ENCODE results near the gene PIAS2.
"Not testable (repeated sequence)": the region's sequence is repeated elsewhere in the genome, so short reads cannot be mapped to it uniquely, and the experiment has no call there.

The PIAS2 gene

GRCh38 chr18:46810481-46811000 lies 106.8 kb downstream of the PIAS2 start:
- no peak for TF ChIP-seq Cebpa-rat (IDR thresholded peaks at IDR 0.05)
- H4K20me1 ChIP-seq, result no peaks in the 10 kb centered on the region
- peaks cover 0 to 46% (median 13%) of the 10 kb centered on the region in 11 experiments; a peak in 16 of 22 replicates for H3K36me3 ChIP-seq
- no peak overlapping the region for H3K4me2 ChIP-seq
- H3K4me3 ChIP-seq, result no peak overlapping the region
- H3K27me3 ChIP-seq, result no peaks in the 10 kb centered on the region
- H3K27ac ChIP-seq, result no peak overlapping the region
- H3K4me1 ChIP-seq, result 0 out of 20 replicates have a peak, but pooled peaks cover 0 to 3% (median 0%) of the 10 kb centered on the region in 10 experiments
- H3K9me3 ChIP-seq (replicated peaks in 1 of 11), result no peaks in the 10 kb centered on the region
- no peak overlapping the region for H3K9ac ChIP-seq

- TF ChIP-seq Cebpa-rat (IDR thresholded peaks at IDR 0.05), result no peak
- peaks cover 0 to 32% (median 10%) of the 10 kb centered on the region in 11 experiments; a peak in 15 of 22 replicates for H3K36me3 ChIP-seq
- H3K27me3 ChIP-seq, result no peaks in the 10 kb centered on the region
- no peaks in the 10 kb centered on the region for H4K20me1 ChIP-seq
- H3K4me1 ChIP-seq, result 0 out of 20 replicates have a peak, but pooled peaks cover 0 to 3% (median 0%) of the 10 kb centered on the region in 10 experiments
- no peak overlapping the region for H3K4me3 ChIP-seq
- no peak overlapping the region for H3K9ac ChIP-seq
- H3K27ac ChIP-seq, result no peak overlapping the region
- no peaks in the 10 kb centered on the region for H3K9me3 ChIP-seq (replicated peaks in 1 of 11)
- H3K4me2 ChIP-seq, result no peak overlapping the region
Observed at GRCh38 chr18:46809145-46809544, 108.2 kb downstream of the PIAS2 start.

- H3K4me2 ChIP-seq, result peak overlapping the region; percentile 8 to 80 (median 70); a peak in 21 of 22 replicates
- H3K9me3 ChIP-seq (replicated peaks in 1 of 11), result peaks cover 0 to 10% (median 2%) of the 10 kb centered on the region in 11 experiments; a peak in 9 of 22 replicates
- not testable (repeated sequence) for H3K36me3 ChIP-seq, H4K20me1 ChIP-seq, H3K27me3 ChIP-seq, H3K4me3 ChIP-seq
- peaks cover 4 to 40% (median 36%) of the 10 kb centered on the region in 10 experiments; a peak in 18 of 20 replicates for H3K4me1 ChIP-seq
- peak overlapping the region in 6 of 11 experiments; percentile 3 to 44 (median 34); a peak in 6 of 22 replicates for H3K9ac ChIP-seq
- peak in 8 of 11 experiments; percentile 65 to 96 (median 80); a peak in 15 of 22 replicates for TF ChIP-seq Cebpa-rat (IDR thresholded peaks at IDR 0.05)
- H3K27ac ChIP-seq, result peak overlapping the region in 8 of 11 experiments; percentile 22 to 70 (median 64); a peak in 14 of 22 replicates
Observed at GRCh38 chr18:46795945-46796344, 121.4 kb downstream of the PIAS2 start.

GRCh38 chr18:46794607-46795006 lies 122.7 kb downstream of the PIAS2 start:
- peaks cover 0 to 8% (median 0%) of the 10 kb centered on the region in 11 experiments; a peak in 2 of 22 replicates for H3K36me3 ChIP-seq
- H4K20me1 ChIP-seq, result no peaks in the 10 kb centered on the region
- TF ChIP-seq Cebpa-rat (IDR thresholded peaks at IDR 0.05), result no peak
- H3K27me3 ChIP-seq, result no peaks in the 10 kb centered on the region
- no peak overlapping the region for H3K9ac ChIP-seq
- peak overlapping the region in 4 of 11 experiments; percentile 0 to 70 (median 64); a peak in 5 of 22 replicates for H3K27ac ChIP-seq
- H3K4me3 ChIP-seq, result no peak overlapping the region
- H3K4me2 ChIP-seq, result peak overlapping the region in 9 of 11 experiments; percentile 8 to 80 (median 70); a peak in 16 of 22 replicates
- H3K4me1 ChIP-seq, result peaks cover 4 to 40% (median 36%) of the 10 kb centered on the region in 10 experiments; a peak in 18 of 20 replicates
- peaks cover 0 to 20% (median 13%) of the 10 kb centered on the region in 11 experiments; a peak in 17 of 22 replicates for H3K9me3 ChIP-seq (replicated peaks in 1 of 11)

- Histone ChIP-seq H3K36me3 (peaks cover 0 to 8% (median 0%) of the 10 kb centered on the region in 11 experiments; a peak in 2 of 22 replicates), H3K4me1 (peaks cover 4 to 40% (median 36%) of the 10 kb centered on the region in 10 experiments; a peak in 18 of 20 replicates), H3K4me3 (no peak overlapping the region), H3K9ac (no peak overlapping the region), H3K27me3 (no peaks in the 10 kb centered on the region), H3K9me3 (replicated peaks in 1 of 11) (peaks cover 0 to 21% (median 16%) of the 10 kb centered on the region in 11 experiments; a peak in 17 of 22 replicates), H3K4me2 (peak overlapping the region in 8 of 11 experiments; percentile 62 to 80 (median 72); a peak in 15 of 22 replicates), H3K27ac (peak overlapping the region in 2 of 11 experiments; percentile 13 to 68; a peak in 2 of 22 replicates), H4K20me1 (no peaks in the 10 kb centered on the region)
- no peak for TF ChIP-seq Cebpa-rat (IDR thresholded peaks at IDR 0.05)
Observed at GRCh38 chr18:46793565-46793964, 123.7 kb downstream of the PIAS2 start.

GRCh38 chr18:46789088-46789487 lies 128.2 kb downstream of the PIAS2 start:
- Histone ChIP-seq H3K4me2 (no peak overlapping the region), H3K36me3 (peaks cover 0 to 15% (median 0%) of the 10 kb centered on the region in 11 experiments; a peak in 7 of 22 replicates), H3K4me1 (peaks cover 0 to 10% (median 8%) of the 10 kb centered on the region in 10 experiments; a peak in 14 of 20 replicates), H3K4me3 (no peak overlapping the region), H3K27ac (no peak overlapping the region), H3K9me3 (replicated peaks in 1 of 11) (peaks cover 28 to 49% (median 42%) of the 10 kb centered on the region in 11 experiments), H3K9ac (no peak overlapping the region), H3K27me3 (no peaks in the 10 kb centered on the region), H4K20me1 (no peaks in the 10 kb centered on the region)
- no peak for TF ChIP-seq Cebpa-rat (IDR thresholded peaks at IDR 0.05)

- Histone ChIP-seq H3K4me3 (no peak overlapping the region), H3K27me3 (no peaks in the 10 kb centered on the region), H3K4me2 (no peak overlapping the region)
Observed at GRCh38 chr18:46787674-46788073, 129.6 kb downstream of the PIAS2 start.

GRCh38 chr18:46772357-46772756 lies 144.9 kb downstream of the PIAS2 start:
- H4K20me1 ChIP-seq, result peaks cover 0 to 8% (median 0%) of the 10 kb centered on the region in 11 experiments; a peak in 1 of 22 replicates
- peak overlapping the region in 9 of 11 experiments; percentile 39 to 74 (median 61); a peak in 15 of 22 replicates for H3K9ac ChIP-seq
- peaks cover 0 to 9% (median 4%) of the 10 kb centered on the region in 11 experiments; a peak in 6 of 22 replicates for H3K9me3 ChIP-seq (replicated peaks in 1 of 11)
- TF ChIP-seq Cebpa-rat (IDR thresholded peaks at IDR 0.05), result no peak
- H3K4me1 ChIP-seq, result peaks cover 40 to 58% (median 46%) of the 10 kb centered on the region in 10 experiments
- peak overlapping the region in 9 of 11 experiments; percentile 44 to 83 (median 77); a peak in 18 of 22 replicates for H3K27ac ChIP-seq
- peak overlapping the region; percentile 68 to 90 (median 83) for H3K4me2 ChIP-seq
- H3K27me3 ChIP-seq, result peaks cover 0 to 15% (median 0%) of the 10 kb centered on the region in 11 experiments; a peak in 2 of 22 replicates
- H3K36me3 ChIP-seq, result no peaks in the 10 kb centered on the region
- H3K4me3 ChIP-seq, result no peak overlapping the region

More at GRCh38 chr18:46787674-46788073, 129.6 kb downstream of the PIAS2 start:
- Histone ChIP-seq H3K9ac (no peak overlapping the region), H3K9me3 (replicated peaks in 1 of 11) (peaks cover 33 to 55% (median 48%) of the 10 kb centered on the region in 11 experiments), H4K20me1 (no peaks in the 10 kb centered on the region), H3K36me3 (peaks cover 0 to 15% (median 0%) of the 10 kb centered on the region in 11 experiments; a peak in 7 of 22 replicates), H3K4me1 (no peaks in the 10 kb centered on the region), H3K27ac (no peak overlapping the region)
- TF ChIP-seq Cebpa-rat (IDR thresholded peaks at IDR 0.05), result no peak

- no peak for TF ChIP-seq Cebpa-rat (IDR thresholded peaks at IDR 0.05)
- Histone ChIP-seq H3K27ac (peak overlapping the region in 9 of 11 experiments; percentile 44 to 83 (median 77); a peak in 17 of 22 replicates), H3K9me3 (replicated peaks in 1 of 11) (no peaks in the 10 kb centered on the region), H3K9ac (peak overlapping the region in 9 of 11 experiments; percentile 39 to 74 (median 61); a peak in 12 of 22 replicates), H3K36me3 (no peaks in the 10 kb centered on the region), H4K20me1 (peaks cover 0 to 8% (median 0%) of the 10 kb centered on the region in 11 experiments; a peak in 1 of 22 replicates), H3K4me1 (peaks cover 40 to 65% (median 46%) of the 10 kb centered on the region in 10 experiments), H3K4me2 (peak overlapping the region; percentile 68 to 90 (median 83)), H3K4me3 (no peak overlapping the region; a peak in 2 of 20 replicates), H3K27me3 (peaks cover 0 to 16% (median 0%) of the 10 kb centered on the region in 11 experiments; a peak in 2 of 22 replicates)
Observed at GRCh38 chr18:46771141-46771540, 146.2 kb downstream of the PIAS2 start.

Measured in BLaER1 treated with 17β-estradiol and CSF1 and Interleukin-3, amounts not matched to agents 10 nM and 100 nM (cell line).